HS-27A (cell line): ENCODE results near the gene CAPN5.
"Not testable (repeated sequence)": the region's sequence is repeated elsewhere in the genome, so short reads cannot be mapped to it uniquely, and the experiment has no call there.

Source experiments
- DNase-seq: peaks from one replicate; pipeline ENCODE4 v3.0.0-alpha.2; 2012; ENCODE audit warnings: low read depth, missing footprints

Gene CAPN5

GRCh38 chr11:77042111-77042726, 24.6 kb upstream of the CAPN5 start:
- DNase-seq = no peak

- DNase-seq = no peak
These were observed 22.4 kb upstream of the CAPN5 start for GRCh38 chr11:77044356-77044755.

- DNase-seq = no peak
These were observed 21.9 kb upstream of the CAPN5 start for GRCh38 chr11:77044886-77045285.

- DNase-seq = no peak
These were observed 20.7 kb upstream of the CAPN5 start for GRCh38 chr11:77046060-77046501.

- peak; percentile 95 for DNase-seq
These were observed 19.5 kb upstream of the CAPN5 start for GRCh38 chr11:77047007-77047927.

GRCh38 chr11:77047928-77048446, 18.8 kb upstream of the CAPN5 start:
- DNase-seq = not testable (repeated sequence)

- no peak for DNase-seq
These were observed 17.7 kb upstream of the CAPN5 start for GRCh38 chr11:77049026-77049425.

GRCh38 chr11:77051511-77051910, 15.3 kb upstream of the CAPN5 start:
- no peak for DNase-seq

GRCh38 chr11:77052518-77052917, 14.3 kb upstream of the CAPN5 start:
- no peak for DNase-seq

- DNase-seq = no peak
These were observed 13.4 kb upstream of the CAPN5 start for GRCh38 chr11:77053217-77054015.

GRCh38 chr11:77054084-77054483, 12.7 kb upstream of the CAPN5 start:
- no peak for DNase-seq

- no peak for DNase-seq
These were observed 11.6 kb upstream of the CAPN5 start for GRCh38 chr11:77055101-77055561.

GRCh38 chr11:77055913-77056312, 10.9 kb upstream of the CAPN5 start:
- DNase-seq = no peak

GRCh38 chr11:77056814-77057402, 9.9 kb upstream of the CAPN5 start:
- no peak for DNase-seq

- DNase-seq = no peak
These were observed 8.8 kb upstream of the CAPN5 start for GRCh38 chr11:77057938-77058474.

GRCh38 chr11:77058900-77059299, 7.9 kb upstream of the CAPN5 start:
- DNase-seq = no peak

- no peak for DNase-seq
These were observed 7.0 kb upstream of the CAPN5 start for GRCh38 chr11:77059806-77060205.

- no peak for DNase-seq
These were observed 6.5 kb upstream of the CAPN5 start for GRCh38 chr11:77060234-77060633.

GRCh38 chr11:77061258-77061657, 5.5 kb upstream of the CAPN5 start:
- DNase-seq = not testable (repeated sequence)

- no peak for DNase-seq
These were observed 3.8 kb upstream of the CAPN5 start for GRCh38 chr11:77062924-77063323.

- no peak for DNase-seq
These were observed 3.4 kb upstream of the CAPN5 start for GRCh38 chr11:77063407-77063806.
